ENCODE results near the gene NPTN. TPM values are rescaled to one million over a fixed set of nuclear protein-coding genes. Genes with fewer than 3 reads are reported as not detected.

Gene NPTN
- polyA plus RNA-seq, 1 donor (not counting 4 experiments of a cell fraction or from before 2014, with no cell fraction given): 223 TPM

GRCh38 chr15:73632670-73633058 is 525 bp downstream of the NPTN start:
- H3K36me3 ChIP-seq (ENCODE audit: control insufficient read depth in 2 of 2, extremely low read depth in 1 of 2, insufficient read depth in 2 of 2, low read length in 2 of 2): no peaks in the 10 kb centered on the region
- FAIRE-seq (no peak), DNase-seq (ENCODE audit: low read depth, low spot score) (no peak)
- peaks cover 10% of the 10 kb centered on the region for H4K20me1 ChIP-seq (ENCODE audit: control insufficient read depth, extremely low read depth, insufficient read depth, low read length)
- peaks cover 51% of the 10 kb centered on the region for H3K79me2 ChIP-seq (ENCODE audit: control insufficient read depth, insufficient read depth, low read length)
- peak overlapping the region; percentile 94 for H3K4me2 ChIP-seq (ENCODE audit: control insufficient read depth, extremely low read depth, insufficient read depth, low read depth, low read length)
- peak overlapping the region; percentile 86 for H3K27ac ChIP-seq (ENCODE audit: control insufficient read depth, insufficient read depth, low read length)
- no peak overlapping the region for H2AFZ ChIP-seq (ENCODE audit: control insufficient read depth, low read length)
- H3K9ac ChIP-seq (ENCODE audit: control insufficient read depth, extremely low read depth, insufficient read depth, low read length): peak overlapping the region; percentile 96
- no peaks in the 10 kb centered on the region for H3K9me1 ChIP-seq (ENCODE audit: control insufficient read depth, extremely low read depth, insufficient read depth, low read length)
- dilution Hi-C loops (cut with MboI; ENCODE audit: extremely low pct_ligation_motif_present, low sequenced_read_pairs): no loop called here
- TF ChIP-seq EZH2 (IDR thresholded peaks at IDR 0.05; ENCODE audit: low read length) (no peak), CTCF (optimal IDR thresholded peaks at IDR 0.05 in 1 of 3, IDR thresholded peaks at IDR 0.05 in 1 of 3, conservative IDR thresholded peaks at IDR 0.05 in 1 of 3; ENCODE audit: extremely low read depth in 1 of 3, insufficient read depth in 2 of 3, low read length in 3 of 3) (no peak)
- H3K9me3 ChIP-seq (ENCODE audit: control insufficient read depth, low read depth, low read length): no peaks in the 10 kb centered on the region
- peak overlapping the region; percentile 95 to 97 (median 95) for H3K4me3 ChIP-seq (ENCODE audit: control insufficient read depth in 2 of 3, extremely low read depth in 1 of 3, insufficient read depth in 2 of 3, low read depth in 1 of 3, low read length in 3 of 3)
- H3K4me1 ChIP-seq (ENCODE audit: control insufficient read depth, extremely low read depth, insufficient read depth, low read length): peaks cover 57% of the 10 kb centered on the region
- no peaks in the 10 kb centered on the region for H3K27me3 ChIP-seq (ENCODE audit: control insufficient read depth, extremely low read depth, insufficient read depth, low read length)

- DNase-seq (ENCODE audit: low read depth, low spot score) (no peak), FAIRE-seq (no peak)
- dilution Hi-C loops (cut with MboI; ENCODE audit: extremely low pct_ligation_motif_present, low sequenced_read_pairs): no loop called here
- Histone ChIP-seq H3K79me2 (ENCODE audit: control insufficient read depth, insufficient read depth, low read length) (peaks cover 57% of the 10 kb centered on the region), H3K36me3 (ENCODE audit: control insufficient read depth in 2 of 2, extremely low read depth in 1 of 2, insufficient read depth in 2 of 2, low read length in 2 of 2) (no peaks in the 10 kb centered on the region), H3K4me2 (ENCODE audit: control insufficient read depth, extremely low read depth, insufficient read depth, low read depth, low read length) (peak overlapping the region; percentile 94), H3K4me3 (ENCODE audit: control insufficient read depth in 2 of 3, extremely low read depth in 1 of 3, insufficient read depth in 2 of 3, low read depth in 1 of 3, low read length in 3 of 3) (peak overlapping the region; percentile 95 to 97 (median 95)), H2AFZ (ENCODE audit: control insufficient read depth, low read length) (no peak overlapping the region), H4K20me1 (ENCODE audit: control insufficient read depth, extremely low read depth, insufficient read depth, low read length) (peaks cover 10% of the 10 kb centered on the region), H3K9me1 (ENCODE audit: control insufficient read depth, extremely low read depth, insufficient read depth, low read length) (no peaks in the 10 kb centered on the region), H3K9me3 (ENCODE audit: control insufficient read depth, low read depth, low read length) (no peaks in the 10 kb centered on the region), H3K9ac (ENCODE audit: control insufficient read depth, extremely low read depth, insufficient read depth, low read length) (peak overlapping the region; percentile 96), H3K27me3 (ENCODE audit: control insufficient read depth, extremely low read depth, insufficient read depth, low read length) (no peaks in the 10 kb centered on the region), H3K27ac (ENCODE audit: control insufficient read depth, insufficient read depth, low read length) (peak overlapping the region; percentile 86), H3K4me1 (ENCODE audit: control insufficient read depth, extremely low read depth, insufficient read depth, low read length) (peaks cover 52% of the 10 kb centered on the region)
- no peak for TF ChIP-seq CTCF (optimal IDR thresholded peaks at IDR 0.05 in 1 of 3, IDR thresholded peaks at IDR 0.05 in 1 of 3, conservative IDR thresholded peaks at IDR 0.05 in 1 of 3; ENCODE audit: extremely low read depth in 1 of 3, insufficient read depth in 2 of 3, low read length in 3 of 3)
- TF ChIP-seq EZH2 (IDR thresholded peaks at IDR 0.05; ENCODE audit: low read length): no peak
These were observed 1.1 kb downstream of the NPTN start for GRCh38 chr15:73631915-73632669.

Measured in keratinocyte (primary cell).